Sigmoid colon (tissue), 4 donors: ENCODE measurements around the gene AATF.

Experiments used
- CTCF ChIP-seq, 4 experiments: fragments of 450-650 bp in 3 of 4; fragments of 200-600 bp in 1 of 4; IDR thresholded peaks; one replicate each; pipeline ENCODE4 v1.5.1; 2016 to 2019; ENCODE audit warnings: antibody characterized with exemption in 4 of 4, mild to moderate bottlenecking in 3 of 4, moderate library complexity in 2 of 4
- EP300 ChIP-seq, 4 donors: sonication (generic); formaldehyde crosslinking; IDR thresholded peaks; one replicate each; pipeline ENCODE4 v1.6.1; 2017; ENCODE audit warnings: antibody characterized with exemption in 4 of 4
- POLR2A ChIP-seq, 2 donors: fragments of 450-650 bp; IDR thresholded peaks; one replicate each; pipeline ENCODE4 v1.6.1; 2016; ENCODE audit warnings: antibody characterized with exemption in 2 of 2, mild to moderate bottlenecking in 2 of 2, moderate library complexity in 2 of 2
- POLR2AphosphoS5 ChIP-seq, 4 donors: sonication (generic); formaldehyde crosslinking; IDR thresholded peaks; one replicate each; pipeline ENCODE4 v1.6.1; 2017; ENCODE audit warnings: antibody characterized with exemption in 4 of 4

- TF ChIP-seq CTCF (IDR thresholded peaks at IDR 0.05) (no peak), POLR2A (IDR thresholded peaks at IDR 0.05) (no peak), EP300 (IDR thresholded peaks at IDR 0.05) (no peak), POLR2AphosphoS5 (IDR thresholded peaks at IDR 0.05) (no peak)
Measured at GRCh38 chr17:37098152-37098551, 149.4 kb downstream of the AATF start.
